ENCODE results near the gene NR2C1.

GRCh38 chr12:94983321-94983720, 90.1 kb downstream of the NR2C1 start:
- TF ChIP-seq POLR2A (IDR thresholded peaks at IDR 0.05; ENCODE audit: low read depth, low read length): no peak
- TF ChIP-seq POLR2AphosphoS5 (IDR thresholded peaks at IDR 0.05; ENCODE audit: low read depth, low read length): no peak
- no peak for TF ChIP-seq TAF1 (IDR thresholded peaks at IDR 0.05; ENCODE audit: low read depth, low read length)
- TF ChIP-seq POU2F2 (IDR thresholded peaks at IDR 0.05; ENCODE audit: low read depth, low read length): no peak
- TF ChIP-seq PAX5 (IDR thresholded peaks at IDR 0.05; ENCODE audit: insufficient read depth, low read length, severe bottlenecking): no peak

All from GM12891 (cell line).